Measurements from ENCODE around the gene GPR78.

Gene GPR78

DNA sequence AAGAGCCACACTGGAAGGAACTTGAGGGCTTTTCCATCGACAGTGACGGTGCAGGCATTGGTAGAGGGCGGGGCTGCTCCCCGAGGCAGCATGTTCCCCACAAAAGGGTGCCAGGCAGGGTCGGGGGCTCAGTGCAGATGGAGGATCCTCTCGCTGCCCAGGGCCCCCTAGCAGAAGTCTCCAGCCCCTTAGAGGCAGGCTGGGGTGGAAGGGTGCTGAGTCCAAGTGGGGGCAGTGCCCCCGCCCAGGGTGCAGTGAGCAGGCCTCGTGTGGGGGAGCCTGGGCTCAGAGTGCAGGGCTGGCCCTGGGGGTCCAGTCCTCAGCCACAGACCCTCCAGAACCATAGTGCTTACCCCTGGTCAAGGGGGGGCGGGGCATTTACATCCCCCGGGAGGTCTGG, 21.4 kb downstream of the GPR78 start:
- no peak for DNase-seq

GRCh38 chr4:8602686-8603430, 22.7 kb downstream of the GPR78 start:
- DNase-seq = no peak

DNA sequence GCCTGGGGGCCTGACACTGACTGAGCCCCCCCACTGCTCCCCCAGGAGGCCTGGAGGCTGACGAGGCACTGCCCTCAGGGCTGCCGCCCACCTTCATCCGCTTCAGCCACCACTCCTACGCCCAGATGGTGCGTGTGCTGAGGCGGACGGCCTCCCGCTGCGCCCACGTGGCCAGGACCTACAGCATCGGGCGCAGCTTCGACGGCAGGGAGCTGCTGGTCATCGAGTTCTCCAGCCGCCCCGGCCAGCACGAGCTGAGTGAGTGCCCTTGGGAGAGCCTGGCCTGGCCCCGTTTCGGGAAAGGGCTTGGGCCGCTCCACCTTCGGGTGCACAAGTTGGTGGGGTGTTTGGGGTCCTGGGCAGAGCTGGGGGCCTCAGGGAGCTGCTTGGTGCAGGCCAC, 23.7 kb downstream of the GPR78 start:
- DNase-seq = no peak

- no peak for DNase-seq
Measured at GRCh38 chr4:8605289-8605688, 25.1 kb downstream of the GPR78 start.

DNA sequence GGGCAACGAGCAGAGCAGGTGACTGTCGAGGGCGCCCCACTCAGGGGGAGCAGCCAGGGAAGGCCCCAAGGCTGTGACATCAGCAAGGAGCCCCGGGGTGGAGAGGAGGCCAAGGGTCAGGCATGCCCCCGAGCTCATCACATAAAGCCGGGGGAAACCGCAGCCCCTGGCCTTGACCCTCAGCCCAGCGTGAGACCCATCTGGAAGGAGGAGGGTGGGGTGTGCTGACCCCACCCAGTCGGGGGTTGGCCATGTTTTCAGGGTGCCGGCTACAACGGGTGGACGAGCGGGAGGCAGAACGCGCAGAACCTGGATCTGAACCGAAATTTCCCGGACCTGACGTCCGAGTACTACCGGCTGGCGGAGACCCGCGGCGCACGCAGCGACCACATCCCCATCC, 26.3 kb downstream of the GPR78 start:
- DNase-seq = no peak

GRCh38 chr4:8606966-8607365, 26.8 kb downstream of the GPR78 start:
- no peak for DNase-seq

DNA sequence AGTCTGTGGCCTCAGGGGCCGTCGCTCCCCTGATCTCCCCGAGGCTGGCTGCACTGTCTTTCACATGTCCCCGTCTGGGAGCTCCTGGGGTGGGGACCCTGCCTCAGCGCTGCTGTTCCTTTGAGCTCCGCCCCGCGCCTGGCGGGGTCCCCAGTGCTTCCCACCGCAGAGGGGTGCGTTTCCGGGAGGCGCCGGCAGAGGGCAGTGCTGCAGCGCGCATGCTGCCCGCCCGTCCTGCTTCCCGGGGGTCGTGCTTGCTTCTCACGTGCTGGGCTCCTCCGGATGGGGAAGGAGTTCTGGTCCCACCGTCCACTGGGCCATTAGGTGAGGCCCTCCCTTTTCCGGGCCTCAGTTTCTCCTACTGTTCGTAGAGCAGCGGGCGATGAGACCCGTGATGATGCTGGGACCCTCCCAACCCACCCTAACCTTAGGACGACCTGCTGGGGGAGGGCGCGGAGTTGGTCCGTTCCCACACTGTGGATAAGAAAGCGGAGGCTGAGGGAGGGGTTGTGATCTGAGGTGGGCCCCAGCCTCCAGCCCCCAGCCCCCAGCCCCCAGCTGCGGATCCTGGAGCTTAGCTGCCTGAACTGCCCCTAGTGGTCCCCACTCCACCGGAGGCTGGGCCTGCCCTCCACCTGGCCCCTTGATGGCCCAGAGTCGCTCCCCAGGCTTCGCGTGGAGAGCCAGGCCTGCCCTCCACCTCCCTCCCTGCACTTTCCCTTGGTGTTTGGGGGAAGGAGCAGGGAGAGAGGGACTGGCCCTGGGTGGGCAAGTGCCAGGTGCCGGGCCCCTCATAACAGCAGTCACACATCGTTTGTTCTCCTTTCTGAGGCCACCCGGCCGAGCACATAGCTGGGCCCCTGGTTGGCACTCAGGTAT, 27.6 kb downstream of the GPR78 start:
- peak; percentile 88 for DNase-seq

DNA sequence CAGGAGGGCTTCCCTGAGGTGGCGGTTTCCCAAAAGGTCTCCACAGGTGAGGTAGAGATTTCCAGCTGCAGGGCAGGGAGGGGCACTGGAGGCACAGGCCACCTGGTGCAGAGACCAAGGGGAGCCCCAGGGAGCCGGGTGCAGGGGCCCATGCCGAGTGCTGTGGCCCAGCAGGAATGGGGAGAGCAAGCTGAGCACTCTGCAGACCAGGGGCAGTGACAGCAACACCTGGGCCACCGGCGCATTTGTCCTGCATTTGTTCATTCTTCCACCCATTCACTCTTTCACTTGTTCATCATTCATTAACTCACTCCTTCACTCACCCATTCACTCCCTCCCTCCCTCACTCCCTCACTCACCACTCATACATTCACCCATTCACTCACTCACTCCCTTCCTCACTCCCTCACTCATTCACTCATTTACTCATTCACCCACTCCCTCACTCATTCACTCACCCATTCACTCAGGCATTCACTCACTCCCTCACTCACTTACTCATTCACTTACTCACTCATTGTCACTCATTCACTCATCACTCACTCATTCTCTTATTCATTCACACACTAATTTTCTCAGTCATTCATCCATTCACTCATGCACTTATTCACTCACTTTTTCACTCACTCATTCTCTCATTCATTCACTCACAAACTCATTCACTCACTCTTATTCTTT, 28.7 kb downstream of the GPR78 start:
- no peak for DNase-seq

DNA sequence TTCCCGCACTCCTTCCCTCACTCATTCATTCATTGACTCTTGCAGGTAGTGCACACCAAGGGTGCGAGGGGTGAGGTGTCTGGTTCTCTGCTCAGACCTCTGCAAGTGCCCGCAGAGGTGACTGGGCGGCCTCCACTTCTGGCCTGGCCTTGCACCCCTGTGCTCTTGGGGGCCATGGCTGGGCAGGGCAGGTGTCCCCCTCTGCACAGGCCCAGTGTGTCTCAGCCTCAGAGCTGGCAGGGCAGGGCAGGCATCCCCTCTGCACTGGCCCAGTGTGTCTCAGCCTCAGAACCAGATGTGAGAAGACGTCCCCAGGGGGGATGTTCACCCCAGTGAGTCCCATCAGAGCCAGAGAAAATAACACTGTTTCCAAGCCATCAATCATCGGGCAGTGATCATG, 29.2 kb downstream of the GPR78 start:
- DNase-seq = no peak

DNA sequence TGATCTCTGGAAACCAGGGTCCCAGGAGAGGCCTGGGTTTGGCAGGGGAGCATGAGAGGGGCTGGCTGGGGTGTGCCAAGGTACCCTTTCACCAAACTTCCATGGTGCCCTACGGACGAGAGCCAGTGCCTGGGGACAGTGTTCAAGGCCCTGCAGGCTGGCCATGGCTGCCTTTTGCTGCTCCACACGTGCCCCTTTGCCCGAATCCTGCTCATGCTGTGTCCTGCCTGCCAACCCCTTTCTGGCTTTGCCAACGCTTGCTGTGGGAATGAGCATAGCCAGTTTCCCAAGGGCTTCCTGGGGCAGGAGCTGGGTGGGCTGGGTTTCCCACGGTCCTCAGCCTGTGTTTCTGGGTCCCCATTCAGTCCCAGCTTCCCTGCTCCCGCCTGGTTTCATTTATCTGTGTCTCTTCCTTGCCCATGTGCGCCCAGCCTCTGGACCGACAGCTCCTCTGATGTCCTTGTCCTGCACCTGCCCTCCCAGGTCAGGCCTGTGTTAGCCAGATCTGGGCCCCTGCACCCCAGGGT, 29.7 kb downstream of the GPR78 start:
- no peak for DNase-seq

GRCh38 chr4:8610858-8611616, 30.8 kb downstream of the GPR78 start:
- DNase-seq = no peak

GRCh38 chr4:8612646-8613045, 32.5 kb downstream of the GPR78 start:
- no peak for DNase-seq

DNA sequence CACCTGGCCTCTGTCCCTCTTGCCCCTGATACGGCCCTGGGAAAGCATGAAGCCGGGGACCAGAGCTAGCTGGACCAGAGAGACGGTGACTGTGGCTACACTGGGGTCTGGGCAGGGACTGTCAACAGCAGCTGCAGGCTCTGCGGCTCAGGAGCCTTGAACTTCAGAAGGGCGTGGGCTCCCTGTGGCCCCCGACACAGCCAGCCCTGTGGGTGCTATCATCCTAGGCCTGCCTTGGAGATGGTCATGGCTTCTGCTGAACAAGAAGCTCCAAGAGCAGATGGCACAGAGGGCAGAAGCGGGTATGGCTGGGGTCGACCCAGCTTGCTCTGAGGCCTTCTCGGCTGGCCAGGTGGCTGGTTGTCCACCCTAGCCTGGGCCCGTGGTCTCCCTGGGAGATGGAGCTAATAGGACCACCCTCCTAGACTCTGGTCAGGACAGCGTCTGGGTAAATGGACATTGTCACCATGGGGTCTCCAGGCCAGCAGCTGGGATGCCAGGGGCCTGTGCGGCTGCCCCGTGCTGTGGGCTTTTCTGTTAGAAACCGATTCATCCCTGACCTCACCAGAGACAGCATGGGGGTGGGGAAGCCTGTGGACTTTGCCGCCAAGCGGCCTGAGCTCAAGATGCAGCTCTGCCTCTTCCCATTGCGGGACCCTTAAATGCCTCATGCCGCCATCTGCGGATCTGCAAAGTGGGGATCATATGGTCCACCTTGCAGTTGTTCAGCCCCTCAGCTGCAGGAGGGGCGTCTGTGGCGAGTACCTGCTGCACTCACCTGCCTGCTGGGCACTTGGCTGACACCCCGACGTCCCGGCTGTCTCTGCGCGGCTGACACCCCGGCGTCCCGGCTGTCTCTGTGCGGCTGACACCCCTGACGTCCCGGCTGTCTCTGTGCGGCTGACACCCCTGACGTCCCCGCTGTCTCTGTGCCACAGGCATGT, 33.5 kb downstream of the GPR78 start:
- no peak for DNase-seq

- no peak for DNase-seq
Measured at GRCh38 chr4:8614365-8615193, 34.4 kb downstream of the GPR78 start.

DNA sequence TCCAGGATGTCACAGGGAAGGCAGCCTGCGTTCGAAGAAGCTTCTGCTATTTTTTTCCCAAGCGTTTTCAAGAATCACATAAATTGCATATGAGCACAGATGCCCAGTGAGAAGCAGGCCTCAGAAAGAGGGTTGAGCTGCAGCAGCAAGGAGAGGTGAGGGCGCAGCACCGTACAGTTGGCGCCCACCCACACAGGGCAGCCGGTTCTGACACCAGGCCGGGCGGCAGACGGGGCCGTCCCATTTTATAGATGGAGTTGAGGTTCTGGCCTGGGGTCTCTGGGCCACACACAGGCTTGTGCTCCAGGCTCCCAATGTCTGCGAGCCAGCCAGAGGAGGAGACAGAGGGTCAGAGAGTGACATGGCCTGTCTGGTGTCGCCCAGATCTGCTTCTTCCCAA, 35.2 kb downstream of the GPR78 start:
- no peak for DNase-seq

GRCh38 chr4:8615921-8616787, 36.0 kb downstream of the GPR78 start:
- DNase-seq = no peak

GRCh38 chr4:8616831-8617230, 36.6 kb downstream of the GPR78 start:
- no peak for DNase-seq

GRCh38 chr4:8617486-8618040, 37.4 kb downstream of the GPR78 start:
- no peak for DNase-seq

DNA sequence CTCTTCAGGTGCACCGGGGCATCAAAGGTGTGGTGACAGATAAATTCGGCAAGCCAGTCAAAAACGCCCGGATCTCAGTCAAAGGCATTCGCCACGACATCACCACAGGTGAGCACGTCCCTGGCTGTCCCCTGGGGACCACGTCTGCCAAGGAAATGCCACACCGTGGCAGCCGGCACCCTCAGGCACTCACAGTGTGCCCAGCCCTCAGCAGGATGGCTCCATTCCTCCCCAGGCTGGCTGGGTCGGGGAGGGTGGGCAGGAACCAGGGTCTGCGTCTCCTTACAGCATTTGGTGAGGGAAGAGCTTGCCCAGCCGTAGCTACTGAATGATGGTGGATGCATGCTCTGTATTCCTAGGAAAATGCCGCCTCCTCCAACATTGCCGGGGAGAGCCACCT, 38.2 kb downstream of the GPR78 start:
- no peak for DNase-seq

All from activated CD8-positive, alpha-beta memory T cell treated with anti-CD3 and anti-CD28 coated beads, Interleukin-2, amount 50 U/mL, for 48 hours (primary cell).